Liver (tissue), 9 donors: ENCODE data around the gene ADGRA3. TPM values are rescaled to one million over a fixed set of nuclear protein-coding genes. Genes with fewer than 3 reads are reported as not detected.

Source experiments
- DNase-seq: peaks from one replicate; pipeline ENCODE4 v3.0.0-alpha.2; 2017; ENCODE audit warnings: low spot score
- H3K27ac ChIP-seq, 2 donors: one replicate each; pipeline ENCODE4 v1.7.0; 2013; ENCODE audit warnings: inconsistent platforms in 2 of 2, low read length in 2 of 2, control low read depth in 1 of 2, low read depth in 1 of 2, mild to moderate bottlenecking in 1 of 2
- H3K27me3 ChIP-seq, 4 donors: one replicate each; pipeline versions ENCODE4 v1.6.1 to v1.7.0; 2013; ENCODE audit warnings: low read length in 3 of 4, inconsistent platforms in 1 of 4, mild to moderate bottlenecking in 1 of 4, moderate library complexity in 1 of 4; ENCODE audit not compliant: control insufficient read depth in 4 of 4, insufficient read depth in 4 of 4
- H3K36me3 ChIP-seq, 4 donors: one replicate each; pipeline versions ENCODE4 v1.6.1 to v1.7.0; 2013; ENCODE audit warnings: low read length in 3 of 4, mild to moderate bottlenecking in 3 of 4, low read depth in 1 of 4, moderate library complexity in 1 of 4; ENCODE audit not compliant: control insufficient read depth in 4 of 4, insufficient read depth in 3 of 4
- H3K4me1 ChIP-seq, 4 donors: one replicate each; pipeline versions ENCODE4 v1.6.1 to v1.7.0; 2013; ENCODE audit warnings: low read length in 3 of 4, mild to moderate bottlenecking in 3 of 4, moderate library complexity in 1 of 4; ENCODE audit not compliant: control insufficient read depth in 4 of 4, insufficient read depth in 4 of 4
- H3K4me3 ChIP-seq, 3 donors: one replicate each; pipeline versions ENCODE4 v1.6.1 to v1.7.0; 2013; ENCODE audit warnings: low read length in 3 of 3, control low read depth in 1 of 3, low read depth in 1 of 3, mild to moderate bottlenecking in 1 of 3
- H3K9ac ChIP-seq, 2 donors: one replicate each; pipeline ENCODE4 v1.7.0; 2013; ENCODE audit warnings: low read length in 2 of 2, mild to moderate bottlenecking in 2 of 2, moderate library complexity in 2 of 2, control low read depth in 1 of 2, low read depth in 1 of 2
- H3K9me3 ChIP-seq, 4 donors: one replicate each; pipeline versions ENCODE4 v1.6.1 to v1.7.0; 2013; ENCODE audit warnings: low read length in 3 of 4; ENCODE audit not compliant: control insufficient read depth in 4 of 4
- CTCF ChIP-seq: fragments of 150-350 bp; IDR thresholded peaks from 2 replicates; pipeline ENCODE4 v1.5.1; 2017; ENCODE audit warnings: improper control_type of control experiment, low read depth, low read length; ENCODE audit not compliant: missing input control
- EGR1 ChIP-seq, 2 donors: IDR thresholded peaks; 2 replicates each; pipeline ENCODE4 v1.6.1; 2016 to 2018; ENCODE audit warnings: antibody characterized with exemption in 2 of 2, low read depth in 2 of 2
- FOXA1 ChIP-seq: IDR thresholded peaks from 2 replicates; pipeline ENCODE4 v1.6.1; 2016; ENCODE audit warnings: antibody characterized with exemption
- FOXA2 ChIP-seq: IDR thresholded peaks from 2 replicates; pipeline ENCODE4 v1.6.1; 2016; ENCODE audit warnings: antibody characterized with exemption
- GABPA ChIP-seq, 2 donors: IDR thresholded peaks in 1 of 2; conservative IDR thresholded peaks in 1 of 2; 2 replicates each; pipeline ENCODE4 v1.6.1; 2016; ENCODE audit warnings: antibody characterized with exemption in 2 of 2, mild to moderate bottlenecking in 1 of 2, moderate library complexity in 1 of 2
- HNF4A ChIP-seq, 2 donors: conservative IDR thresholded peaks; 2 replicates each; pipeline ENCODE4 v1.6.1; 2016; ENCODE audit warnings: antibody characterized with exemption in 2 of 2, mild to moderate bottlenecking in 2 of 2
- HNF4G ChIP-seq: IDR thresholded peaks from 2 replicates; pipeline ENCODE4 v1.6.1; 2016; ENCODE audit warnings: antibody characterized with exemption
- JUND ChIP-seq, 2 donors: IDR thresholded peaks; 2 replicates each; pipeline ENCODE4 v1.6.1; 2016; ENCODE audit warnings: antibody characterized with exemption in 2 of 2
- MAX ChIP-seq: IDR thresholded peaks from 2 replicates; pipeline ENCODE4 v1.6.1; 2016; ENCODE audit warnings: antibody characterized with exemption
- NR2F2 ChIP-seq: IDR thresholded peaks from 2 replicates; pipeline ENCODE4 v1.6.1; 2016; ENCODE audit warnings: antibody characterized with exemption
- RAD21 ChIP-seq, 2 donors: IDR thresholded peaks; 2 replicates each; pipeline ENCODE4 v1.6.1; 2016; ENCODE audit warnings: antibody characterized with exemption in 2 of 2, mild to moderate bottlenecking in 2 of 2
- REST ChIP-seq: IDR thresholded peaks from 2 replicates; pipeline ENCODE4 v1.6.1; 2016; ENCODE audit warnings: antibody characterized with exemption, mild to moderate bottlenecking
- RXRA ChIP-seq, 2 donors: IDR thresholded peaks; 2 replicates each; pipeline ENCODE4 v1.6.1; 2017 to 2018; ENCODE audit warnings: antibody characterized with exemption in 2 of 2, mild to moderate bottlenecking in 1 of 2
- SP1 ChIP-seq: IDR thresholded peaks from 2 replicates; pipeline ENCODE4 v1.6.1; 2018; ENCODE audit warnings: antibody characterized with exemption, mild to moderate bottlenecking
- TAF1 ChIP-seq: conservative IDR thresholded peaks from 2 replicates; pipeline ENCODE4 v1.6.1; 2016; ENCODE audit warnings: antibody characterized with exemption, mild to moderate bottlenecking
- YY1 ChIP-seq: IDR thresholded peaks from 2 replicates; pipeline ENCODE4 v1.6.1; 2016; ENCODE audit warnings: antibody characterized with exemption, mild to moderate bottlenecking
- ZBTB33 ChIP-seq: IDR thresholded peaks from 2 replicates; pipeline ENCODE4 v1.6.1; 2016; ENCODE audit warnings: antibody characterized with exemption
- WGBS: extraction: QIAGEN DNeasy Blood & Tissue Kit; methylation state at CpG from one replicate; pipeline ENCODE4 v1.1.7; 2013; 5-methylcytosine and 5-hydroxymethylcytosine counted together
- polyA plus RNA-seq, 2 donors: library from polyadenylated mRNA; stranded (reverse) in 1 of 2; unstranded in 1 of 2; fragments of 200-250 nt in 1 of 2; fragments of >200 nt in 1 of 2; fragmentation: Nextera tagmentation in 1 of 2; extraction: Ambion mirVana in 1 of 2; gene quantifications; one replicate each; pipeline versions ENCODE4 v1.2.1 to v1.2.3, GENCODE V29; 2013 to 2015
- total RNA-seq, 2 donors: library from RNA; depleted of rRNA; stranded (reverse); fragments of >200 nt; gene quantifications; one replicate each; pipeline ENCODE4 v1.2.3, GENCODE V29; 2014
- TF ChIP-seq, protein P1 (sequence below): IDR thresholded peaks from 2 replicates; pipeline ENCODE4 v1.6.1; 2016; ENCODE audit warnings: antibody characterized with exemption
- donor health status: healthy.
- donor health status: healthy.
- donor health status: healthy.
- donor health status: healthy.
- donor health status: healthy.

ADGRA3 gene
- total and polyA plus RNA-seq, 4 donors: 15.2 to 239 (median 32.6) TPM

DNA sequence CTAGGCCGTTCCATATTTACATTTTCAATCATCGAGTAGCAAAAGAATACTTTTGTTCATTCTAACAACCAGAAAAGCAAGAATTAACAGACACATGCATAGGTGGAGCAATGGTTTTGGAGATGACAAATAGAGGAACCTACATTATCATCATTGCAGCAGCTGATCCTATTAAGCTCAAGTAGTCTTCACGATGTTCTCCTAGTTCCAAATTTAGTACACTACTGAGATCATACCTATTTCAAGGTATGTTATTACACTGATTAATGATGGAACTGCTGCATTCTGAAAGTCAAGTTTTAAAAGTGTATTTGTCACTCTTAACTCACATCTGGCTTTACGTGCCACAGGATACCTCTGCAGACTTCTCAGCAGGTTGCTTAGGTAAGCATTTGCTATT lies 87.4 kb downstream of the ADGRA3 start:
- no peak for DNase-seq
- H3K27me3 ChIP-seq: no peaks in the 10 kb centered on the region
- no peak overlapping the region for H3K4me3 ChIP-seq
- no peaks in the 10 kb centered on the region for H3K9me3 ChIP-seq
- peaks cover 0 to 2% (median 0%) of the 10 kb centered on the region in 4 donors for H3K4me1 ChIP-seq
- H3K36me3 ChIP-seq: peaks cover 4 to 35% (median 13%) of the 10 kb centered on the region in 4 donors
- WGBS: 94% methylated on average over 4 of the region's 4 CpGs
- TF ChIP-seq NR2F2 (no peak), REST (no peak), SP1 (no peak), TAF1 (no peak), CTCF (no peak), JUND (IDR thresholded peaks at IDR 0.05) (no peak), GABPA (IDR thresholded peaks at IDR 0.05 in 1 of 2, conservative IDR thresholded peaks at IDR 0.05 in 1 of 2) (no peak), FOXA1 (no peak), YY1 (no peak), MAX (no peak), EGR1 (IDR thresholded peaks at IDR 0.05; ENCODE audit: low read depth in 2 of 2) (no peak), HNF4G (no peak), RXRA (IDR thresholded peaks at IDR 0.05) (no peak), RAD21 (IDR thresholded peaks at IDR 0.05) (no peak), HNF4A (conservative IDR thresholded peaks at IDR 0.05) (no peak), ZBTB33 (no peak), FOXA2 (no peak)
- TF ChIP-seq, protein P1, sequence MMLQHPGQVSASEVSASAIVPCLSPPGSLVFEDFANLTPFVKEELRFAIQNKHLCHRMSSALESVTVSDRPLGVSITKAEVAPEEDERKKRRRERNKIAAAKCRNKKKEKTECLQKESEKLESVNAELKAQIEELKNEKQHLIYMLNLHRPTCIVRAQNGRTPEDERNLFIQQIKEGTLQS: no peak
- H3K9ac ChIP-seq: no peak overlapping the region
- H3K27ac ChIP-seq: no peak overlapping the region
